ENCODE results near the gene TRIM26. TPM values are rescaled to one million over a fixed set of nuclear protein-coding genes. Genes with fewer than 3 reads are reported as not detected.

TRIM26 gene
- total and polyA plus RNA-seq, 2 of the 13 experiments (the other 11 are each of a cell fraction or from before 2014, with no cell fraction given) = 27.1 to 38.7 TPM

DNA sequence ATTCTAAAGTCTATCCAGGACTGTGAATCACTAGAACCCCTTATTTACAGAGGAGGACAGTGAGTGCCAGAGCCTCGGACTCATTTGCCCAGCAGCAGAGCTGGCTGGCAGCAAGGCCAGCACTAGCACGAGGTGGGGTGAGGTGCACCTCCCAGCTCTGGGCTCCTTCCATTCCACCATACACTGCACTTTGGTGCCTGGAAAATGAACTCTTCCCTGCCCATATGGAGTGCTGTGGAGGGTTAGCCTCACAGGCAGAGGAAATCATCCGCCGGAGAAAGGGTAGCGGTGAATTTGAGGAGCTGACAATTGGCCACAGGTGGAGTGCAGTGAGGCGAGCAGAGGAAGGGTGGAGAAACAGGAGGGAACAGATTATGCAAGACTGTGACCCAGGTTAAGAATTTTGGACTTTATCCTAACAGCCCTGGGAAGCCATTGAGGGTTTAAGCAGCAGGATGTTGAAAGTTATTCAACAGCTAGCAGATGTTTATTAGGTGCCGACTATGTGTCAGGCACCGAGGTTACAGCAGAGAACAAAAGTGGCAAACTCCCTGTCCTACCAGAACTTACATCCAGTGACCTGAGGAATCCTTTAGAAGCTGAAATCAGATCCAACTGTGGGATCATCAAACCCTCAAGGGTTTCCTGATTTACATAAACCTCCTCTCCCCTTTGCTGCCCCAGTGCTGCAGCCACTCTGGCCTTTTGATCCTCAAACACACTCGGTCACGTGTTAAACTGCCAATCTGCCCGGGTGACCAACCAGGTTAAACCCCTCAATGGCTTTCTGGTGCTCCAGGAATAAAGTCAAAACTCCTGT, 6.2 kb downstream of the TRIM26 start (continued):
- TF ChIP-seq, protein P1, sequence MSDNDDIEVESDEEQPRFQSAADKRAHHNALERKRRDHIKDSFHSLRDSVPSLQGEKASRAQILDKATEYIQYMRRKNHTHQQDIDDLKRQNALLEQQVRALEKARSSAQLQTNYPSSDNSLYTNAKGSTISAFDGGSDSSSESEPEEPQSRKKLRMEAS (IDR thresholded peaks at IDR 0.05) = peak; percentile 74
- TF ChIP-seq CENPX (CRISPR knock-in tag; IDR thresholded peaks at IDR 0.05) (no peak), HNRNPH1 (optimal IDR thresholded peaks at IDR 0.05; ENCODE audit: low read depth, low read length) (no peak), RFX1 (IDR thresholded peaks at IDR 0.05) (no peak), ZNF282 (IDR thresholded peaks at IDR 0.05; ENCODE audit: partially characterized antibody) (no peak), ETV6 (CRISPR knock-in tag; conservative IDR thresholded peaks at IDR 0.05) (no peak; the same call in 1 of the 2 replicates), SIX1 (CRISPR knock-in tag; IDR thresholded peaks at IDR 0.05; ENCODE audit: borderline replicate concordance) (peak; percentile 61), ZNF451 (CRISPR knock-in tag; IDR thresholded peaks at IDR 0.05) (0 out of 2 replicates have a peak, but pooled peaks have one; percentile 73), SP1 (IDR thresholded peaks at IDR 0.05) (no peak), SP1 (CRISPR knock-in tag; IDR thresholded peaks at IDR 0.05) (no peak; the same call in 1 of the 2 replicates), ZNF234 (CRISPR knock-in tag; conservative IDR thresholded peaks at IDR 0.05) (no peak), ZNF549 (CRISPR knock-in tag; IDR thresholded peaks at IDR 0.05) (no peak), CHD2 (IDR thresholded peaks at IDR 0.05; ENCODE audit: low read depth, low read length) (no peak), ZFP82 (CRISPR knock-in tag; IDR thresholded peaks at IDR 0.05; ENCODE audit: borderline replicate concordance) (no peak), MEIS2 (CRISPR knock-in tag; IDR thresholded peaks at IDR 0.05) (no peak; the same call in none of the 2 replicates), XBP1 (CRISPR knock-in tag; IDR thresholded peaks at IDR 0.05) (no peak), SMARCC2 (IDR thresholded peaks at IDR 0.05) (no peak)
- TF ChIP-seq, protein P2, sequence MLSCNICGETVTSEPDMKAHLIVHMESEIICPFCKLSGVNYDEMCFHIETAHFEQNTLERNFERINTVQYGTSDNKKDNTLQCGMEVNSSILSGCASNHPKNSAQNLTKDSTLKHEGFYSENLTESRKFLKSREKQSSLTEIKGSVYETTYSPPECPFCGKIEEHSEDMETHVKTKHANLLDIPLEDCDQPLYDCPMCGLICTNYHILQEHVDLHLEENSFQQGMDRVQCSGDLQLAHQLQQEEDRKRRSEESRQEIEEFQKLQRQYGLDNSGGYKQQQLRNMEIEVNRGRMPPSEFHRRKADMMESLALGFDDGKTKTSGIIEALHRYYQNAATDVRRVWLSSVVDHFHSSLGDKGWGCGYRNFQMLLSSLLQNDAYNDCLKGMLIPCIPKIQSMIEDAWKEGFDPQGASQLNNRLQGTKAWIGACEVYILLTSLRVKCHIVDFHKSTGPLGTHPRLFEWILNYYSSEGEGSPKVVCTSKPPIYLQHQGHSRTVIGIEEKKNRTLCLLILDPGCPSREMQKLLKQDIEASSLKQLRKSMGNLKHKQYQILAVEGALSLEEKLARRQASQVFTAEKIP (CRISPR knock-in tag; IDR thresholded peaks at IDR 0.05; ENCODE audit: borderline replicate concordance) = no peak
- TF ChIP-seq, protein P3, sequence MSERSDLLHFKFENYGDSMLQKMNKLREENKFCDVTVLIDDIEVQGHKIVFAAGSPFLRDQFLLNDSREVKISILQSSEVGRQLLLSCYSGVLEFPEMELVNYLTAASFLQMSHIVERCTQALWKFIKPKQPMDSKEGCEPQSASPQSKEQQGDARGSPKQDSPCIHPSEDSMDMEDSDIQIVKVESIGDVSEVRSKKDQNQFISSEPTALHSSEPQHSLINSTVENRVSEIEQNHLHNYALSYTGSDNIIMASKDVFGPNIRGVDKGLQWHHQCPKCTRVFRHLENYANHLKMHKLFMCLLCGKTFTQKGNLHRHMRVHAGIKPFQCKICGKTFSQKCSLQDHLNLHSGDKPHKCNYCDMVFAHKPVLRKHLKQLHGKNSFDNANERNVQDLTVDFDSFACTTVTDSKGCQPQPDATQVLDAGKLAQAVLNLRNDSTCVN (CRISPR knock-in tag; IDR thresholded peaks at IDR 0.05; ENCODE audit: borderline replicate concordance) = no peak
- TF ChIP-seq, protein P4, sequence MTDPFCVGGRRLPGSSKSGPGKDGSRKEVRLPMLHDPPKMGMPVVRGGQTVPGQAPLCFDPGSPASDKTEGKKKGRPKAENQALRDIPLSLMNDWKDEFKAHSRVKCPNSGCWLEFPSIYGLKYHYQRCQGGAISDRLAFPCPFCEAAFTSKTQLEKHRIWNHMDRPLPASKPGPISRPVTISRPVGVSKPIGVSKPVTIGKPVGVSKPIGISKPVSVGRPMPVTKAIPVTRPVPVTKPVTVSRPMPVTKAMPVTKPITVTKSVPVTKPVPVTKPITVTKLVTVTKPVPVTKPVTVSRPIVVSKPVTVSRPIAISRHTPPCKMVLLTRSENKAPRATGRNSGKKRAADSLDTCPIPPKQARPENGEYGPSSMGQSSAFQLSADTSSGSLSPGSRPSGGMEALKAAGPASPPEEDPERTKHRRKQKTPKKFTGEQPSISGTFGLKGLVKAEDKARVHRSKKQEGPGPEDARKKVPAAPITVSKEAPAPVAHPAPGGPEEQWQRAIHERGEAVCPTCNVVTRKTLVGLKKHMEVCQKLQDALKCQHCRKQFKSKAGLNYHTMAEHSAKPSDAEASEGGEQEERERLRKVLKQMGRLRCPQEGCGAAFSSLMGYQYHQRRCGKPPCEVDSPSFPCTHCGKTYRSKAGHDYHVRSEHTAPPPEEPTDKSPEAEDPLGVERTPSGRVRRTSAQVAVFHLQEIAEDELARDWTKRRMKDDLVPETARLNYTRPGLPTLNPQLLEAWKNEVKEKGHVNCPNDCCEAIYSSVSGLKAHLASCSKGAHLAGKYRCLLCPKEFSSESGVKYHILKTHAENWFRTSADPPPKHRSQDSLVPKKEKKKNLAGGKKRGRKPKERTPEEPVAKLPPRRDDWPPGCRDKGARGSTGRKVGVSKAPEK (CRISPR knock-in tag; IDR thresholded peaks at IDR 0.05; ENCODE audit: borderline replicate concordance) = no peak
- TF ChIP-seq, protein P5, sequence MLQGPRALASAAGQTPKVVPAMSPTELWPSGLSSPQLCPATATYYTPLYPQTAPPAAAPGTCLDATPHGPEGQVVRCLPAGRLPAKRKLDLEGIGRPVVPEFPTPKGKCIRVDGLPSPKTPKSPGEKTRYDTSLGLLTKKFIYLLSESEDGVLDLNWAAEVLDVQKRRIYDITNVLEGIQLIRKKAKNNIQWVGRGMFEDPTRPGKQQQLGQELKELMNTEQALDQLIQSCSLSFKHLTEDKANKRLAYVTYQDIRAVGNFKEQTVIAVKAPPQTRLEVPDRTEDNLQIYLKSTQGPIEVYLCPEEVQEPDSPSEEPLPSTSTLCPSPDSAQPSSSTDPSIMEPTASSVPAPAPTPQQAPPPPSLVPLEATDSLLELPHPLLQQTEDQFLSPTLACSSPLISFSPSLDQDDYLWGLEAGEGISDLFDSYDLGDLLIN (CRISPR knock-in tag; IDR thresholded peaks at IDR 0.05; ENCODE audit: borderline replicate concordance) = no peak
- TF ChIP-seq, protein P6, sequence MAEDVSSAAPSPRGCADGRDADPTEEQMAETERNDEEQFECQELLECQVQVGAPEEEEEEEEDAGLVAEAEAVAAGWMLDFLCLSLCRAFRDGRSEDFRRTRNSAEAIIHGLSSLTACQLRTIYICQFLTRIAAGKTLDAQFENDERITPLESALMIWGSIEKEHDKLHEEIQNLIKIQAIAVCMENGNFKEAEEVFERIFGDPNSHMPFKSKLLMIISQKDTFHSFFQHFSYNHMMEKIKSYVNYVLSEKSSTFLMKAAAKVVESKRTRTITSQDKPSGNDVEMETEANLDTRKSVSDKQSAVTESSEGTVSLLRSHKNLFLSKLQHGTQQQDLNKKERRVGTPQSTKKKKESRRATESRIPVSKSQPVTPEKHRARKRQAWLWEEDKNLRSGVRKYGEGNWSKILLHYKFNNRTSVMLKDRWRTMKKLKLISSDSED (CRISPR knock-in tag; IDR thresholded peaks at IDR 0.05) = no peak; the same call in 1 of the 2 replicates
